ENCODE data around the gene IVD.

- TF ChIP-seq, protein P1, sequence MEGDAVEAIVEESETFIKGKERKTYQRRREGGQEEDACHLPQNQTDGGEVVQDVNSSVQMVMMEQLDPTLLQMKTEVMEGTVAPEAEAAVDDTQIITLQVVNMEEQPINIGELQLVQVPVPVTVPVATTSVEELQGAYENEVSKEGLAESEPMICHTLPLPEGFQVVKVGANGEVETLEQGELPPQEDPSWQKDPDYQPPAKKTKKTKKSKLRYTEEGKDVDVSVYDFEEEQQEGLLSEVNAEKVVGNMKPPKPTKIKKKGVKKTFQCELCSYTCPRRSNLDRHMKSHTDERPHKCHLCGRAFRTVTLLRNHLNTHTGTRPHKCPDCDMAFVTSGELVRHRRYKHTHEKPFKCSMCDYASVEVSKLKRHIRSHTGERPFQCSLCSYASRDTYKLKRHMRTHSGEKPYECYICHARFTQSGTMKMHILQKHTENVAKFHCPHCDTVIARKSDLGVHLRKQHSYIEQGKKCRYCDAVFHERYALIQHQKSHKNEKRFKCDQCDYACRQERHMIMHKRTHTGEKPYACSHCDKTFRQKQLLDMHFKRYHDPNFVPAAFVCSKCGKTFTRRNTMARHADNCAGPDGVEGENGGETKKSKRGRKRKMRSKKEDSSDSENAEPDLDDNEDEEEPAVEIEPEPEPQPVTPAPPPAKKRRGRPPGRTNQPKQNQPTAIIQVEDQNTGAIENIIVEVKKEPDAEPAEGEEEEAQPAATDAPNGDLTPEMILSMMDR (IDR thresholded peaks at IDR 0.05; ENCODE audit: low read depth, low read length, poor library complexity, severe bottlenecking), result no peak
- TF ChIP-seq EZH2phosphoT487 (IDR thresholded peaks at IDR 0.05; ENCODE audit: borderline replicate concordance, low read length), result no peak
Observed at GRCh38 chr15:40414816-40415215, 9.2 kb downstream of the IVD start.

Measured in DOHH2 (cell line).